ENCODE measurements around the gene INPP5D. TPM values are rescaled to one million over a fixed set of nuclear protein-coding genes. Genes with fewer than 3 reads are reported as not detected.

The INPP5D gene
- polyA plus RNA-seq, 3 donors, result 30.6 to 90.2 (median 54.8) TPM

GRCh38 chr2:233219848-233220247, 159.7 kb downstream of the INPP5D start:
- no peak overlapping the region for H3K27ac ChIP-seq (ENCODE audit: low read depth in 1 of 2, low read length in 2 of 2)
- WGBS (ENCODE audit: insufficient coverage), result no CpG with 5 or more reads among the region's 1 CpG

GRCh38 chr2:233221378-233222063, 161.4 kb downstream of the INPP5D start:
- no peak overlapping the region for H2AFZ ChIP-seq (ENCODE audit: insufficient read depth, low read depth, low read length, poor library complexity, severe bottlenecking)
- no peaks in the 10 kb centered on the region for H3K79me2 ChIP-seq (ENCODE audit: insufficient read depth, low read length)
- no peak overlapping the region for H3K9ac ChIP-seq (ENCODE audit: insufficient read depth, low read length, poor library complexity, severe bottlenecking)
- H3K9me3 ChIP-seq (replicated peaks in 1 of 2; ENCODE audit: control insufficient read depth in 1 of 2, insufficient read depth in 1 of 2, low read length in 2 of 2), result no peaks in the 10 kb centered on the region
- no peak overlapping the region for H3K4me2 ChIP-seq (replicated peaks; ENCODE audit: extremely low read depth, low read length, poor library complexity, severe bottlenecking)
- WGBS (ENCODE audit: insufficient coverage), result 77% methylated on average over 2 of the region's 2 CpGs
- H3K4me1 ChIP-seq (ENCODE audit: control insufficient read depth in 1 of 2, insufficient read depth in 2 of 2, low read length in 2 of 2), result peaks cover 8 to 9% of the 10 kb centered on the region in 2 donors
- intact Hi-C loops (cut with micrococcal nuclease), result no loop called here
- Mint-ChIP-seq H3K4me1 (peaks cover 17% of the 10 kb centered on the region), H3K4me3 (no peak overlapping the region), H3K9me3 (peaks cover 0 to 9% (median 7%) of the 10 kb centered on the region in 7 donors), H3K27ac (no peak overlapping the region), H3K36me3 (peaks cover 3% of the 10 kb centered on the region in 2 donors), H3K27me3 (ENCODE audit: low read depth in 3 of 3) (peaks cover 1 to 16% (median 6%) of the 10 kb centered on the region in 3 donors)
- TF ChIP-seq CTCF (IDR thresholded peaks at IDR 0.05), result no peak
- H3K27me3 ChIP-seq (ENCODE audit: control insufficient read depth in 2 of 2, insufficient read depth in 2 of 2, low read length in 2 of 2), result no peaks in the 10 kb centered on the region
- no peaks in the 10 kb centered on the region for H4K20me1 ChIP-seq (ENCODE audit: insufficient read depth, low read length)
- H3K36me3 ChIP-seq (replicated peaks in 1 of 2; ENCODE audit: control insufficient read depth in 1 of 2, insufficient read depth in 2 of 2, low read length in 2 of 2), result no peaks in the 10 kb centered on the region
- DNase-seq, result peak in 1 of 3 donors; percentile 48
- H3K27ac ChIP-seq (ENCODE audit: low read depth in 1 of 2, low read length in 2 of 2), result no peak overlapping the region
- H3K4me3 ChIP-seq (replicated peaks in 1 of 3; ENCODE audit: low read depth in 2 of 3, low read length in 3 of 3), result no peak overlapping the region

More at GRCh38 chr2:233219848-233220247, 159.7 kb downstream of the INPP5D start:
- H4K20me1 ChIP-seq (ENCODE audit: insufficient read depth, low read length), result no peaks in the 10 kb centered on the region
- no peaks in the 10 kb centered on the region for H3K27me3 ChIP-seq (ENCODE audit: control insufficient read depth in 2 of 2, insufficient read depth in 2 of 2, low read length in 2 of 2)
- H3K9ac ChIP-seq (ENCODE audit: insufficient read depth, low read length, poor library complexity, severe bottlenecking), result no peak overlapping the region
- no peak overlapping the region for H3K4me3 ChIP-seq (replicated peaks in 1 of 3; ENCODE audit: low read depth in 2 of 3, low read length in 3 of 3)
- H3K4me1 Mint-ChIP-seq, result peaks cover 14% of the 10 kb centered on the region
- no peak overlapping the region for H3K4me3 Mint-ChIP-seq
- DNase-seq, result no peak
- no peaks in the 10 kb centered on the region for H3K9me3 ChIP-seq (replicated peaks in 1 of 2; ENCODE audit: control insufficient read depth in 1 of 2, insufficient read depth in 1 of 2, low read length in 2 of 2)
- no peak overlapping the region for H2AFZ ChIP-seq (ENCODE audit: insufficient read depth, low read depth, low read length, poor library complexity, severe bottlenecking)
- H3K4me1 ChIP-seq (ENCODE audit: control insufficient read depth in 1 of 2, insufficient read depth in 2 of 2, low read length in 2 of 2), result peaks cover 8 to 9% of the 10 kb centered on the region in 2 donors
- H3K36me3 ChIP-seq (replicated peaks in 1 of 2; ENCODE audit: control insufficient read depth in 1 of 2, insufficient read depth in 2 of 2, low read length in 2 of 2), result no peaks in the 10 kb centered on the region
- peaks cover 3% of the 10 kb centered on the region in 2 donors for H3K36me3 Mint-ChIP-seq
- no peak for TF ChIP-seq CTCF (IDR thresholded peaks at IDR 0.05)
- H3K27me3 Mint-ChIP-seq (ENCODE audit: low read depth in 3 of 3), result peaks cover 1 to 13% (median 3%) of the 10 kb centered on the region in 3 donors
- H3K4me2 ChIP-seq (replicated peaks; ENCODE audit: extremely low read depth, low read length, poor library complexity, severe bottlenecking), result no peak overlapping the region
- intact Hi-C loops (cut with micrococcal nuclease), result no loop called here
- H3K27ac Mint-ChIP-seq, result no peak overlapping the region
- no peaks in the 10 kb centered on the region for H3K79me2 ChIP-seq (ENCODE audit: insufficient read depth, low read length)
- H3K9me3 Mint-ChIP-seq, result peaks cover 0 to 7% (median 4%) of the 10 kb centered on the region in 7 donors

Data from CD14-positive monocyte (primary cell).